HepG2 (cell line): ENCODE measurements around the gene TFAP2B.

ENCODE experiments used
- ZNF124 ChIP-seq: sonication (generic); formaldehyde crosslinking; IDR thresholded peaks from 2 replicates; pipeline ENCODE4 v1.4.0; 2020; ENCODE audit warnings: missing genetic modification reagents
- TF ChIP-seq, protein P1 (sequence below): sonication (generic); formaldehyde crosslinking; IDR thresholded peaks from 2 replicates; pipeline ENCODE4 v1.5.0; 2020; ENCODE audit warnings: mild to moderate bottlenecking, missing genetic modification reagents, moderate library complexity

- TF ChIP-seq ZNF124 (CRISPR knock-in tag): no peak
- TF ChIP-seq, protein P1, sequence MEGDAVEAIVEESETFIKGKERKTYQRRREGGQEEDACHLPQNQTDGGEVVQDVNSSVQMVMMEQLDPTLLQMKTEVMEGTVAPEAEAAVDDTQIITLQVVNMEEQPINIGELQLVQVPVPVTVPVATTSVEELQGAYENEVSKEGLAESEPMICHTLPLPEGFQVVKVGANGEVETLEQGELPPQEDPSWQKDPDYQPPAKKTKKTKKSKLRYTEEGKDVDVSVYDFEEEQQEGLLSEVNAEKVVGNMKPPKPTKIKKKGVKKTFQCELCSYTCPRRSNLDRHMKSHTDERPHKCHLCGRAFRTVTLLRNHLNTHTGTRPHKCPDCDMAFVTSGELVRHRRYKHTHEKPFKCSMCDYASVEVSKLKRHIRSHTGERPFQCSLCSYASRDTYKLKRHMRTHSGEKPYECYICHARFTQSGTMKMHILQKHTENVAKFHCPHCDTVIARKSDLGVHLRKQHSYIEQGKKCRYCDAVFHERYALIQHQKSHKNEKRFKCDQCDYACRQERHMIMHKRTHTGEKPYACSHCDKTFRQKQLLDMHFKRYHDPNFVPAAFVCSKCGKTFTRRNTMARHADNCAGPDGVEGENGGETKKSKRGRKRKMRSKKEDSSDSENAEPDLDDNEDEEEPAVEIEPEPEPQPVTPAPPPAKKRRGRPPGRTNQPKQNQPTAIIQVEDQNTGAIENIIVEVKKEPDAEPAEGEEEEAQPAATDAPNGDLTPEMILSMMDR (CRISPR knock-in tag): peak; percentile 87
Measured at GRCh38 chr6:50816115-50816675, 2.5 kb upstream of the TFAP2B start.
